ENCODE data around the gene COL11A2. TPM values are rescaled to one million over a fixed set of nuclear protein-coding genes. Genes with fewer than 3 reads are reported as not detected.

Gene COL11A2
- total and polyA plus RNA-seq, 2 donors (not counting 3 experiments of a cell fraction or from before 2014, with no cell fraction given) = 0.65 to 1.3 TPM

DNA sequence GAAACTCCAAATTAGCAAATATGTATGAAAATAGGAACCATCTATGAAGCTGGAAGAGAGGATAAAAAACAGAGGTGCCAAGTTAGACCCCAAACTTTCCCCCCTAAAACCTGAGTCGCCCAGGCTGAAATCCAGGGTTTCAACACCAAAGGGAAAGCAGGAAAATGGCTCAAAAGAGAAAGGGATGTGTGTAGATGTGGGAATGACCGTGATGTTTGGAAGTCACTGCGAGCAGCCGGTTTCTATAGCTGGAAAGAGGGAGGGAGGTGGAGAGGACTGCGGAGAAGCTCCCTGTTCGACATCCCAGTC, 20.5 kb upstream of the COL11A2 start:
- no peaks in the 10 kb centered on the region for H3K9me1 ChIP-seq (replicated peaks; ENCODE audit: control insufficient read depth, extremely low read depth, insufficient read depth, low read length)
- H3K4me1 ChIP-seq (ENCODE audit: control insufficient read depth, extremely low read depth, insufficient read depth, low read length) = peaks cover 8% of the 10 kb centered on the region
- H3K27me3 ChIP-seq (ENCODE audit: control insufficient read depth in 2 of 2, insufficient read depth in 2 of 2, low read length in 2 of 2) = peaks cover 3 to 5% of the 10 kb centered on the region in 2 experiments
- no peaks in the 10 kb centered on the region for H4K20me1 ChIP-seq (replicated peaks; ENCODE audit: control insufficient read depth, extremely low read depth, insufficient read depth, low read length)
- ChIA-PET CTCF (interaction anchor here (0.9 to 1.9 kb wide), 2 partner anchors 34 to 36 kb away, joined by 3 to 13 read pairs; no protein-coding TSS in a partner anchor), POLR2A (interaction anchor here (0.6 kb wide), 1 partner anchor 105 kb away, joined by 4 read pairs; the partner anchor contains the start of gene ZBTB22)
- dilution Hi-C loops (cut with MboI; ENCODE audit: extremely low pct_ligation_motif_present, low sequenced_read_pairs) (no loop called here), intact Hi-C loops (cut with micrococcal nuclease) (no loop called here)
- FAIRE-seq (no peak), DNase-seq (ENCODE audit: low read depth, low spot score) (no peak)
- H3K36me3 ChIP-seq (ENCODE audit: control insufficient read depth in 2 of 2, extremely low read depth in 1 of 2, insufficient read depth in 2 of 2, low read length in 2 of 2) = peaks cover 0 to 3% of the 10 kb centered on the region in 2 experiments
- H3K27ac ChIP-seq (ENCODE audit: insufficient read depth, low read depth, low read length) = no peak overlapping the region
- BruUV-seq (replicated peaks) = no TSS peak
- peak overlapping the region; percentile 8 for H2AFZ ChIP-seq (ENCODE audit: low read depth, low read length)
- H3K9me3 ChIP-seq (replicated peaks; ENCODE audit: control insufficient read depth, insufficient read depth, low read length) = no peaks in the 10 kb centered on the region
- no peak overlapping the region for H3K9ac ChIP-seq (replicated peaks; ENCODE audit: extremely low read depth, insufficient read depth, low read length)
- no peaks in the 10 kb centered on the region for H3K79me2 ChIP-seq (ENCODE audit: control insufficient read depth, insufficient read depth, low read length)
- no peak for TF ChIP-seq GATA2 (IDR thresholded peaks at IDR 0.05; ENCODE audit: insufficient read depth, insufficient read length, low read depth, low read length)
- TF ChIP-seq POLR2A (IDR thresholded peaks at IDR 0.05; ENCODE audit: low read depth, low read length) = no peak
- TF ChIP-seq, protein P1, sequence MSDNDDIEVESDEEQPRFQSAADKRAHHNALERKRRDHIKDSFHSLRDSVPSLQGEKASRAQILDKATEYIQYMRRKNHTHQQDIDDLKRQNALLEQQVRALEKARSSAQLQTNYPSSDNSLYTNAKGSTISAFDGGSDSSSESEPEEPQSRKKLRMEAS (IDR thresholded peaks at IDR 0.05; ENCODE audit: insufficient read depth, insufficient read length) = no peak
- no peak for TF ChIP-seq MYC (IDR thresholded peaks at IDR 0.05; ENCODE audit: low read depth, low read length)
- no peak for TF ChIP-seq JUN (IDR thresholded peaks at IDR 0.05; ENCODE audit: borderline replicate concordance, insufficient read depth, insufficient read length, low read depth)
- TF ChIP-seq EZH2 (IDR thresholded peaks at IDR 0.05; ENCODE audit: borderline replicate concordance, low read depth, low read length, severe bottlenecking) = no peak
- no peak for TF ChIP-seq FOS (IDR thresholded peaks at IDR 0.05; ENCODE audit: borderline replicate concordance, insufficient read depth, low read length)
- TF ChIP-seq POLR2AphosphoS5 (IDR thresholded peaks at IDR 0.05; ENCODE audit: insufficient read depth, low read depth, low read length) = no peak
- TF ChIP-seq, protein P2, sequence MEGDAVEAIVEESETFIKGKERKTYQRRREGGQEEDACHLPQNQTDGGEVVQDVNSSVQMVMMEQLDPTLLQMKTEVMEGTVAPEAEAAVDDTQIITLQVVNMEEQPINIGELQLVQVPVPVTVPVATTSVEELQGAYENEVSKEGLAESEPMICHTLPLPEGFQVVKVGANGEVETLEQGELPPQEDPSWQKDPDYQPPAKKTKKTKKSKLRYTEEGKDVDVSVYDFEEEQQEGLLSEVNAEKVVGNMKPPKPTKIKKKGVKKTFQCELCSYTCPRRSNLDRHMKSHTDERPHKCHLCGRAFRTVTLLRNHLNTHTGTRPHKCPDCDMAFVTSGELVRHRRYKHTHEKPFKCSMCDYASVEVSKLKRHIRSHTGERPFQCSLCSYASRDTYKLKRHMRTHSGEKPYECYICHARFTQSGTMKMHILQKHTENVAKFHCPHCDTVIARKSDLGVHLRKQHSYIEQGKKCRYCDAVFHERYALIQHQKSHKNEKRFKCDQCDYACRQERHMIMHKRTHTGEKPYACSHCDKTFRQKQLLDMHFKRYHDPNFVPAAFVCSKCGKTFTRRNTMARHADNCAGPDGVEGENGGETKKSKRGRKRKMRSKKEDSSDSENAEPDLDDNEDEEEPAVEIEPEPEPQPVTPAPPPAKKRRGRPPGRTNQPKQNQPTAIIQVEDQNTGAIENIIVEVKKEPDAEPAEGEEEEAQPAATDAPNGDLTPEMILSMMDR (IDR thresholded peaks at IDR 0.05; ENCODE audit: extremely low read depth in 1 of 2, insufficient read depth in 1 of 2, low read depth in 1 of 2, low read length in 2 of 2) = no peak
- peak overlapping the region; percentile 26 to 48 (median 30) for H3K4me3 ChIP-seq (replicated peaks in 1 of 3; ENCODE audit: insufficient read depth in 1 of 3, low read depth in 1 of 3, low read length in 3 of 3)
- peak overlapping the region; percentile 89 for H3K4me2 ChIP-seq (ENCODE audit: insufficient read depth, low read length)

Data from endothelial cell of umbilical vein (primary cell).